IMR-90 (cell line): Measurements from ENCODE around the gene EGLN3.

Source experiments
- BHLHE40 ChIP-seq: fragments of 150-350 bp; IDR thresholded peaks from 2 replicates; pipeline ENCODE4 v1.6.1; 2016; ENCODE audit warnings: mild to moderate bottlenecking, low read depth, low read length
- CEBPB ChIP-seq: IDR thresholded peaks from 2 replicates; pipeline ENCODE4 v1.6.1; 2012; ENCODE audit warnings: low read depth, low read length, improper control_type of control experiment
- ELK1 ChIP-seq: fragments of 150-350 bp; IDR thresholded peaks from 2 replicates; pipeline ENCODE4 v1.6.1; 2016; ENCODE audit warnings: low read depth, mild to moderate bottlenecking, low read length, moderate library complexity, borderline replicate concordance
- FOS ChIP-seq: fragments of 150-350 bp; IDR thresholded peaks from 2 replicates; pipeline ENCODE4 v1.6.1; 2016; ENCODE audit warnings: low read depth, low read length
- MAFK ChIP-seq: IDR thresholded peaks from 2 replicates; pipeline ENCODE4 v1.6.1; 2012; ENCODE audit warnings: low read depth, low read length, improper control_type of control experiment
- NFE2L2 ChIP-seq: fragments of 150-350 bp; IDR thresholded peaks from 2 replicates; pipeline ENCODE4 v1.6.1; 2016; ENCODE audit warnings: low read depth, mild to moderate bottlenecking, low read length
- POLR2A ChIP-seq: IDR thresholded peaks from 2 replicates; pipeline ENCODE4 v1.6.1; 2012; ENCODE audit warnings: mild to moderate bottlenecking, low read depth, low read length
- RAD21 ChIP-seq: IDR thresholded peaks from 2 replicates; pipeline ENCODE4 v1.6.1; 2012; ENCODE audit warnings: low read length, improper control_type of control experiment
- RCOR1 ChIP-seq: IDR thresholded peaks from 2 replicates; pipeline ENCODE4 v1.6.1; 2012; ENCODE audit warnings: mild to moderate bottlenecking, low read length, improper control_type of control experiment; ENCODE audit not compliant: insufficient replicate concordance
- RFX5 ChIP-seq: IDR thresholded peaks from 2 replicates; pipeline ENCODE4 v1.8.0; 2012; ENCODE audit warnings: low read depth, mild to moderate bottlenecking, low read length, moderate library complexity
- SMC3 ChIP-seq: fragments of 150-350 bp; IDR thresholded peaks from 2 replicates; pipeline ENCODE4 v1.6.1; 2016; ENCODE audit warnings: low read depth, mild to moderate bottlenecking, antibody characterized with exemption, low read length, moderate library complexity
- USF2 ChIP-seq: fragments of 150-350 bp; IDR thresholded peaks from 2 replicates; pipeline ENCODE4 v1.6.1; 2017; ENCODE audit warnings: mild to moderate bottlenecking, antibody characterized with exemption, low read length, low read depth
- TF ChIP-seq, protein P1 (sequence below): conservative IDR thresholded peaks from 2 replicates; pipeline ENCODE4 v1.5.1; 2012; ENCODE audit warnings: mild to moderate bottlenecking, low read depth, low read length, improper control_type of control experiment

DNA sequence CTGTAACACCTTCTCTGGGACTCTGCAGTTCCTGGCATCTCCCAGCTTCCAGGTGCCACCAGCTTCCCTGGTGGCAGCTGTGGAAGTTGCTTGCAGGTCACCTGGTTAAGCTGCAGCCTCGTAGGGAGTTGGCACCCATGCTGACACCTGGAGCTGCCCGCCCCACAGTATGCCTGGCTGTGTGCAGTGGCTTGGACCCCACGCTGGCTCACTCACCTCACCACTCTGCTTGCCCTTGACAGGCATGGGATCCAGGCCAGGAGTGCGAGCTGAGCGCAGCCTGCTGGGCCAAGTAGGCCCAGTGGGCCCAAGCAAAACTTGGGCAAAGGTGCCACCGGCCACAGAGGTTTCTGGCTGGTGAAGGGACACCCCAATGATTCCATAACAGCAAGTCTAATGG is 48.5 kb downstream of the EGLN3 start:
- TF ChIP-seq, protein P1, sequence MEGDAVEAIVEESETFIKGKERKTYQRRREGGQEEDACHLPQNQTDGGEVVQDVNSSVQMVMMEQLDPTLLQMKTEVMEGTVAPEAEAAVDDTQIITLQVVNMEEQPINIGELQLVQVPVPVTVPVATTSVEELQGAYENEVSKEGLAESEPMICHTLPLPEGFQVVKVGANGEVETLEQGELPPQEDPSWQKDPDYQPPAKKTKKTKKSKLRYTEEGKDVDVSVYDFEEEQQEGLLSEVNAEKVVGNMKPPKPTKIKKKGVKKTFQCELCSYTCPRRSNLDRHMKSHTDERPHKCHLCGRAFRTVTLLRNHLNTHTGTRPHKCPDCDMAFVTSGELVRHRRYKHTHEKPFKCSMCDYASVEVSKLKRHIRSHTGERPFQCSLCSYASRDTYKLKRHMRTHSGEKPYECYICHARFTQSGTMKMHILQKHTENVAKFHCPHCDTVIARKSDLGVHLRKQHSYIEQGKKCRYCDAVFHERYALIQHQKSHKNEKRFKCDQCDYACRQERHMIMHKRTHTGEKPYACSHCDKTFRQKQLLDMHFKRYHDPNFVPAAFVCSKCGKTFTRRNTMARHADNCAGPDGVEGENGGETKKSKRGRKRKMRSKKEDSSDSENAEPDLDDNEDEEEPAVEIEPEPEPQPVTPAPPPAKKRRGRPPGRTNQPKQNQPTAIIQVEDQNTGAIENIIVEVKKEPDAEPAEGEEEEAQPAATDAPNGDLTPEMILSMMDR: no peak
- no peak for TF ChIP-seq POLR2A
- TF ChIP-seq MAFK: no peak
- TF ChIP-seq USF2: no peak
- TF ChIP-seq SMC3: no peak
- TF ChIP-seq RCOR1: no peak
- TF ChIP-seq BHLHE40: no peak
- no peak for TF ChIP-seq RAD21
- no peak for TF ChIP-seq CEBPB
- no peak for TF ChIP-seq FOS
- no peak for TF ChIP-seq NFE2L2
- no peak for TF ChIP-seq RFX5
- no peak for TF ChIP-seq ELK1
